Measurements from ENCODE around the gene FUT9.
"Not testable (repeated sequence)": the region's sequence is repeated elsewhere in the genome, so short reads cannot be mapped to it uniquely, and the experiment has no call there.

The FUT9 gene

DNA sequence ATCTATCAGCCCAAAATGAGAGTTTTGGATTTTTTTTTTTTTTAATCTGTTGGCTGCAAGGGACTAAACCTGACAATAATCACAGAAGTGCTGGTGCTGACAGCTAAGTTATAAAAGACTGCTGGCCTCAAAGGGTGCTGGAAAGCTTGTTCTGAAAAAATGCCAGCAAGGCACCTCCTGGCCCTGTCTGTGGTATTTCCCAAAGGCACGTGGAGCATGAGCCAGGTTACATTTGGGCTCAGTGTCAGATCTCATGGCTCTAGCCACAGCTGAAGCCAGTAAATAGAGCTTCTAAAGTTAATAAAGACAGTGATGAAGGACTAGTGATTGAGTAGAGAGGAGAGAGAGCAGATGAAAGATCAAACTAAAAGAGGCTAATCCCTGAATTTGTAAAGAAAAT lies 178.9 kb downstream of the FUT9 start:
- DNase-seq, result no peak

DNA sequence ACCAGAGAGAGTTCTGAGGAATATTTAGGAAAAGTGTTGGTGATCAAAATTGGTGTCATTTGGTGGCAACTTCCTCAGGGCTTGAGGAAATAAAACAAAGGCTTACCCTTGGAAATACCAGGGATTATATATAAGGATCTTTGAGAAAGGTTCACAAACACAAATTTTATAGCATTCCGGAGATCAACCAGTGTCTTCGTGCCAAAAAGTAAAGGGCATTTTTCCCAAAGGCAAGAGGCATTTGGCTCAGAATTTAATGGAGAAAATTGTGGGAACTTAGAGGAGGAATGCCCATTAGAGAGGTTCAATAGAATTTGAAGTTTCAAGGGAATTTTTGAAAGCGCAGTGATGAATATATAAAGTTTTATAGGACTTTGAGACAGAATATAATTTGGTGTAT lies 179.5 kb downstream of the FUT9 start:
- no peak for DNase-seq

DNA sequence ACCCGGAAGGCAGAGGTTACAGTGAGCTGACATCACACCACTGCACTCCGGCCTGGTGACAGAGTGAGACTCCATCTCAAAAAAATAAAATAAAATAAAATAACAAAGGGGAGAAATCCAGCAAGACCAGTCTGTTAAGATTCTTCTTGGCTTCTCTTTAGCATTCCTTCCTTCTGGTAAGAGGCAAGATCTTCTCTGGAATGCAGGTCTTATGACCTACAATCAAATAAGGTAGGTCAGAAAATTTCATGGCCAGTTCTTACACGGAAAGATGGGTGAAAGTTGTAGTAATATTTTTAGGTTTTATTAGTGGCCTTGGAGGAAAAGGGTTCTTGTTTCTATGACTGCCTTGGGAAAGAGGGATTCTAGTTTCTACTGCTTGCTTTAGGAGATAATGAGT lies 180.9 kb downstream of the FUT9 start:
- DNase-seq, result no peak

DNA sequence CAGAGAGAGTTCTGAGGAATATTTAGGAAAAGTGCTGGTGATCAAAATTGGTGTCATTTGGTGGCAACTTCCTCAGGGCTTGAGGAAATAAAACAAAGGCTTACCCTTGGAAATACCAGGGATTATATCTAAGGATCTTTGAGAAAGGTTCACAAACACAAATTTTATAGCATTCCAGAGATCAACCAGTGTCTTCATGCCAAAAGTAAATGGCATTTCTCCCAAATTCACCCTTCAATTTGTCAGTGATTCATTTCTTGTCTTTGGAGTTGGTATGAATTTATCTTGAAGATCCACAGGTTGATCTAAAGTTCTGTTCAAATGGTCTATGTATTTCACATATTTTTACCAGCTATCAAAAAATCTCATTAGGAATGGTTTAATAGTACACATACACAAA lies 181.5 kb downstream of the FUT9 start:
- no peak for DNase-seq

DNA sequence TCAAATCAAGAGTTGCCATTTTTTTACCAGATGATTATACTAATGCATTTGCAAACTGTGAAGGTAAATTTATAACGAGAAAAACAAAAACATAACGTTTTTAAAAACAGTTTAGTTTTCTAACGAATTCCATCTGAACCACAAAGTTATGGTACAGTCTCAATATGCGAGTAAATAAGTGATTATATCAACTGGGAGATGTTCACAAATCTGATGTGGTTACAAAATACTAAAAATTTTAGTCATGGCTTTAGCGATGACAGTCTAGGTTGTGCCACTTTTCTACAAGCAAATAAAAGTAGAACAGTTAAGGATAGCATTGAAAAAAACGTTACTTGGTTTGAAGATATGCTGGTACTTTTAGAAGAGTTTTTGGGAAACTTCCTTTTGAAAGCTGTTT lies 186.8 kb downstream of the FUT9 start:
- DNase-seq, result no peak

DNA sequence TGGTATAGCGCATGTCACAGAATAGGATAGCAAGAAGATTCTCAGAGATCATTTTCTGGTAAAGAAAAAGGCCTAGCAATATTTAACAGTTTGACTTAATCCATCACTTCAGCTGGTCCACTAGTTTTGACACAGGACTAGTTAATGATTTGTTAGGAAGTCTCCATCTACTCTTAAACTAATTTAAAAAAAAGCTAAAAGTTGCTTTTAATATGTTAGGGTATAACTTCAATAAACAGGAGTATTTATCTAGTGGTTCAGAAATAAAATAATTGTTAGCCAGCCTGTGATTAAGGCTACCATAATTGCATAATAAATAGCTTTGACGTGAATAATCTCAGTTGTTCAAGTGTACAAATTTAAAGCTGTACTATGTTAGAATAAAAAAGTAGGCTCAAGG lies 195.6 kb downstream of the FUT9 start:
- no peak for DNase-seq

DNA sequence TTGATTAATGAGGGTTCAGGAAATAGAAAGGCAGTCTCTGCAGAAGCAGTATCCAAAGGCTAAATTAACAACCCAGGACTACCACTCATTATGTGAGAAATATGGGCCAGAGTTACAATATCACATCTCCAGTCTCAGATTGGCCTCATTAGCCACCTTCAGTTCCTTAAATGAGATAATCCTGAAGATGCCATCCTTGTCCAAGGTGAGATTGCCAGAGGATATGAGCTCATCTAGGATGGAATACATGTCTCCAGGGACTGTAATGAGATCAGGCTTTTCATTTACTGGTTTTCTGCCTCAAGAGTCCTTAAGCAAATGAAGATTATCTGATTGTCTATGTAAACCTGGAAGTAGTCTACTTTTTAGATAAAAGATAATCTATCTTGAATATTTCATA lies 196.3 kb downstream of the FUT9 start:
- no peak for DNase-seq

DNA sequence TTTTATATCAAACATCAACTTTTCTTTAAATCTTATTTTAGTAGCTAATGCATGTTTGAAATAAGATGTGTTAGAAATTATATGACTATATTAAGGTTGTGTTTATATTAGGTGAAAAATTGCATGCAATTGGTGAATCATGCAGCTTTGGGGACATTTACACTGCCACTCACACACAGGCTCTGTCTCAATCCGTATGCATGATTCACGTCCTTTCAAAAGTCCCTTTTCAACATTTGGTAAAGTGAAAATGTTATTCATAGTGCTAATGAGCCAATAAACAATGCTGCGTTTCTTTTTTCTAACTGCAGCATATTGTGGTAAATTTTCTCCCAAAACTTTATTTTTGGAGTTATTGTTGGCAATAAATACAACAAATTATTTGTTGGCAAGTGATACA lies 198.0 kb downstream of the FUT9 start:
- DNase-seq, result no peak

DNA sequence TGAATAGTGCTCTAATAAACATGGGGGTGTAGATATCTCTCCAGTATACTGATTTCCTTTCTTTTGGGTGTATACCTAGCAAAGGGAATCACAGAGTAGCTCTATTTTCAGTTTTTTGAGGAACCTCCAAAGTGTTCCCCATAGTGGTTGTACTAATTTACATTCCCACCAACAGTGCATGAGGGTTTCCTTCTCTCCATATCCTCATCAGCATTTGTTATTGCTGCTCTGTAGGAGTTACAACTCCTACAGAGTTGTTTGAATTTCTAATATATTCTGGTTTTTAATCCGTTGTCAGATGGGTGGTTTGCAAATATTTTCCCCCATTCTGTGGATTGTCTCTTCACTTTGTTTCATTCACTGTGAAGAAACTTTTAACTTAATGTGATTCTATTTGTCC lies 207.9 kb downstream of the FUT9 start:
- DNase-seq, result no peak

DNA sequence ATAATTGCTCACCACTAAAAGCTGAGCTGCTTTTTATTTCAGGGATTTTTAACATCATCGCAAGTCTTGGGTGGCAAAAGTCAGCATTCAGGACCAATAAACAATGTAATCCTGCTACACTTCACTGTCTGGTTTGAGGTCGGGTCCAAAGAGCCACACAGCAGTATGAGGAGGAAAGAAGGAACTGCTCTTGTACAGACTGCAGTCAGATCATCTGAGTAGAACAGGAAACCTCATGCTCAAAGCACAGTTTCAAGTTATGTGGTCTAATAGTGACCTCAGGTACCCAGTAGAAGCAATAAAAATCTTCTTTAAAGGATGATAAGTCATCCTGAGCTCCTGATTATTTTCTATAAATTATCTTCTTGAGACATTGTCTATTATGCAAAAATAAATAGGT lies 211.4 kb downstream of the FUT9 start:
- no peak for DNase-seq

DNA sequence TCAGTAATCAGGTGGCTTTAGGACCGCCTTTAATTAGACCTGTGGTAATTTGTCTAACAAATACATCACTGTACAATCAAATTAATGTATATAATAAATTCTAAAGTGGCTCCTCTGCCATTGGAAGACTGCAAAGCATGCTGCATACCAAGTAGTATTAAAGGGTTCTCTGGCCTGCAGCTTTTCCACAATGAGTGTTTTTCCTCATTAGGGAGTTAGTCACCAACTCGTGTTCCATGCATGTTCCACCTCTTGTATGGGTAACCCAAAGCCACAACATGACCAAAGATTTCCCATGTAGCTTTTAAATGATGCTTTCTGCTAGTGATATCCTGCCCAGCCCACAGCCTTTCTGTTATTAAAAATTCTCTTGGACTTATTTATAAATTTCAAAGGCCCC lies 218.7 kb downstream of the FUT9 start:
- no peak for DNase-seq

DNA sequence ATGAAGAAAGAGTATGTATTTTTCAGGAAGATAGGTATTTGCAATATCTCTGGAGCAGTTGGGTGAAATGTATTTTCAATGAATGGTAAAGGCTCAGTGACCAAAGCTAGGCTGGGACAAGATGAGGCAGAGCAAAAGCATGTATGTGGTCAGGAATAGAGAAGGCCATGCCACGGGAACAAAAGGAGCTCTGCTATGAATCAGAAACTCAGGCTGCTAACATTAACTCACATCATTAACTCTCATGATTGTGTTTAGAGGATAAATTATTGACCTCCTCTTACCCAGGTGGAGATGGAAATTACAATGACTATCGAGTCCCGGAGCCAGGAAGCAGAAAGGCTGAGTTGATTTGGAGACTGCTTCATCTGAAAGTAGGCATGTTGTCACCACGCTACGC lies 220.2 kb downstream of the FUT9 start:
- DNase-seq, result no peak

DNA sequence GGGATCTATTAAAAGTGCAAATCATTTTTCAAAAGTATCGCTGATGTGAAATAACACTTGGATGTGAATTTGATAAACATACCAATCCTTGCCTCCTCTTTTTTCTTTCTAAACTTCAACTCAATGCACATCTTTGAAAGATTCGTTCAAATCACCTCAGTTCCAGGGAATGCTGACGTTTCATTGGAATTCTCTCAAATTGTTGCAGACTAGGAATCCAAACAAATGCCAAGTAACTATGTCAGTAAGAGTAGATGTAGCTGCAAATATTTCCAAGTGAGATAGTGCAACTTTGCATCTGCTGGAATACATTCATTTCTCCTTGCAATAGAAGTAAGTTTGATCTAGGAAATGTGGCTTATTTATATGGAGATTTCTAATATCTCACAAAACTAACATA lies 220.7 kb downstream of the FUT9 start:
- no peak for DNase-seq

DNA sequence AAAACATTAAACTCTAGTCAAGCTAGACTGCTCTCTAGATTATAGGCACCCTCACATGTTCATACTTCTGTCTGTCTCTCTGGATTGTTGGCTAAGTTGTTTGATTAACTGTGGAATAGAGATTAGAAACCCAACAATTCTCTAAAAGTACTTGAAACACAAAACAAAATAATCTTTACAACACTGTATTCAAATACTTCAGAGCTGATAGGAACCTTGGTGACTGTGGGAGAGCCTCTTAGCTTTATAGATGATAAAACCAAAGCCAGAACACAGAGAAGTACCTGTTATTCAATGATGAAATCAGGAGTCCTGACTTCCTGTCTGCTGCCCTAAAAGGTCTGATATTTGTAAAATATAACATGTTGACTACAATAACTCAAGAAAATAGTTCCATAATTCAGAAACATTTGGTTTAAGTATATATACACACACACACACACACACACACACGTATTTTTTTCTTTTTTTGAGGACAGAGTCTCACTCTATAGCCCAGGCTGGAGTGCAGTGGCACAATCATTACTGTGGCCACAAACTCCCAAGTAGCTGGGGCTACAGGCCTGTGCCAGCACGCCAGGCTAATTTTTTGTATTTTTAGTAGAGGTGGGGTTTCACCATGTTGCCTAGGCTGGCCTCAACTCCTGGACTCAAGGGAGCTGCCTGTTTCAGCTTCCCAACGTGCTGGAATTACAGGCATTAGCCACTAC lies 222.0 kb downstream of the FUT9 start:
- DNase-seq, result no peak

DNA sequence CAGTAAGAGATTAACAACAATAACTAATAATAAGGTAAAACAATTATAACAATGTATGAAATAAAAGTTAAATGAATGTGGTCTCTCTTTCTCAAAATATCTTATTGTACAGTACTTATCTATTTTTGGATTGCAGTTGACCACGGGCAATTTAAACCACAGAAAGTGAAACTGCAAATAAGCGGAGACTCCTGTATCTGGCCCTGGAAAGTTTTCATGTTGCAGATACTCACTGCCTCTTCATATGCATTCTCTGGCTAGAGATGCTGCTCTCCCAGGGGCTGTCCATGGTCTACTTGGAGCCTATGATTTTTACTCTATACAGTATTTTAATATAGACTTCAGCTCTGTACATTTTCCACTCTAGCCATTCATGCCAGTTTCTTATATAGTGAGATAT lies 230.8 kb downstream of the FUT9 start:
- no peak for DNase-seq

DNA sequence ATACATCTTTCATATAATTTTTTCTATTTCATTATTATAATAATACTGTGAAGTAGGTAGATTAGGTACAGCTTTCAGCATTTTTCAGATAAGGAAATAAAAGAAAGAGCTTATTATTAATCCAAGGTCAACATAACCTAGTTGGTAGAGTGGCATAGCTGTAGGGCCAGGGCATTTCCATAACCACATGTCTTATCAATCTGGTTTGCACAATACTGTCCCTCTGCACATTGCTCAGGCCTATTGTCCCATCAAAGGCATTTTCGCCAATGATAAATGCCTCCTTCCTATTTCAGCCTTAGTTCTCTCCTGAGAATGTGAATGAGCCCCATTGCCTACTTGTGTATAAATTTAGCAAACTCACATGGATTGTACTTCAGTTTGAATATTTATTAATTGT lies 234.0 kb downstream of the FUT9 start:
- DNase-seq, result no peak

DNA sequence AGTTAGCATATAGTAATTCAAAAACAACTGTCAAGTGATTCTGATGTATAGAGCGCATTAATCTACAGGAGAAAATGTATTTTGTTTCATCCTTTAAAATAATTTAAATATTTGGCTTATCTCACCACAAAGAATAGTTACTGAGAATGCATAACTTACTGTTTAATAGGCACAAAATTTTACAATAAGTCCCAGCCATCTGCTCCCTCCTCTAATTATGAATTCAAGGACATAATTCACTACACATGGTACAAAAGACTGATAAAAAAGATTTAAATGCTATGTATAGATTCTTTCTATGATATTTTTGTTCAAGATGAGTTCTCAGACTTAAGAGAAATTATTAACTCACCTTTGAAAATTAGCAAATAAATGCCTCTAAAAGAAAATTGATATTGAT lies 242.0 kb downstream of the FUT9 start:
- DNase-seq, result no peak

DNA sequence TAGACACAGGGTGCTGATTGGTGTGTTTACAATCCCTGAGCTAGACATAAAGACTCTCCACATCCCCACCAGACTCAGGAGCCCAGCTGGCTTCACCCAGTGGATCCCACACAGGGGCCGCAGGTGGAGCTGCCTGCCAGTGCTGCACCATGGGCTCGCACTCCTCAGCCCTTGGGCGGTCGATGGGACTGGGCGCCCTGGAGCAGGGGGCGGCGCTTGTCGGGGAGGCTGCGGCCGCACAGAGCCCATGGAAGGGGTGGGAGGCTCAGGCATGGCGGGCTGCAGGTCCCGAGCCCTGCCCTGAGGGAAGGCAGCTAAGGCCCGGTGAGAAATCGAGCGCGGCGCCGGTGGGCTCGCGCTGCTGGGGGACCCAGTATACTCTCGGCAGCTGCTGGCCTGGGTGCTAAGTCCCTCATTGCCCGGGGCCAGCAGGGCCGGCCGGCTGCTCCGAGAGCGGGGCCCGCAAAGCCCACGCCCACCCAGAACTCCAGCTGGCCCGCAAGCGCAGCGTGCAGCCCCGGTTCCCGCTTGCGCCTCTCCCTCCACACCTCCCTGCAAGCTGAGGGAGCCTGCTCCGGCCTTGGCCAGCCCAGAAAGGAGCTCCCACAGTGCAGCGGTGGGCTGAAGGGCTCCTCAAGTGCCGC lies 245.1 kb downstream of the FUT9 start:
- not testable (repeated sequence) for DNase-seq

Data from activated CD4-positive, alpha-beta T cell treated with anti-CD3 and anti-CD28 coated beads, Interleukin-2, amount 50 U/mL, for 16 hours (primary cell).